ENCODE results near the gene OSBP.

DNA sequence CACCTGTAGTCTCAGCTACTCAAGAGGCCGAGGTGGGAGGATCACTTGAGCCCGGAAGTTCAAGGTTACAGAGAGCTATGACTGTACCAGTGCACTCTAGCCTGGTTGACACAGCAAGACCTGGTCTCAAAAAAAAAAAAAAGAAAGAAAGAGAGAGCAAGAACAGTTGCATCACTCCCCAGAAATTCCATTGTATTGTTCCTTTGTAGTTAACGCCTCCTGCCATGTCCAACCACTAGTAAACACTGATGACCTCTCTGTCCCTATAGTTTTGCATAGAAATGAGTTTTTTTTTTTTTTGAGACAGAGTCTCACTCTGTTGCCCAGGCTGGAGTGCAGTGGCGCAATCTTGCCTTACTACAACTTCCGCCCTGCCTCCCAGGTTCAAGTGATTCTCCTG is 42.5 kb upstream of the OSBP start:
- TF ChIP-seq CEBPB (IDR thresholded peaks at IDR 0.05; ENCODE audit: low read depth) = no peak
- no peak for TF ChIP-seq POLR2A (IDR thresholded peaks at IDR 0.05; ENCODE audit: borderline replicate concordance, extremely low read depth, insufficient read depth, insufficient read length)
- TF ChIP-seq, protein P1, sequence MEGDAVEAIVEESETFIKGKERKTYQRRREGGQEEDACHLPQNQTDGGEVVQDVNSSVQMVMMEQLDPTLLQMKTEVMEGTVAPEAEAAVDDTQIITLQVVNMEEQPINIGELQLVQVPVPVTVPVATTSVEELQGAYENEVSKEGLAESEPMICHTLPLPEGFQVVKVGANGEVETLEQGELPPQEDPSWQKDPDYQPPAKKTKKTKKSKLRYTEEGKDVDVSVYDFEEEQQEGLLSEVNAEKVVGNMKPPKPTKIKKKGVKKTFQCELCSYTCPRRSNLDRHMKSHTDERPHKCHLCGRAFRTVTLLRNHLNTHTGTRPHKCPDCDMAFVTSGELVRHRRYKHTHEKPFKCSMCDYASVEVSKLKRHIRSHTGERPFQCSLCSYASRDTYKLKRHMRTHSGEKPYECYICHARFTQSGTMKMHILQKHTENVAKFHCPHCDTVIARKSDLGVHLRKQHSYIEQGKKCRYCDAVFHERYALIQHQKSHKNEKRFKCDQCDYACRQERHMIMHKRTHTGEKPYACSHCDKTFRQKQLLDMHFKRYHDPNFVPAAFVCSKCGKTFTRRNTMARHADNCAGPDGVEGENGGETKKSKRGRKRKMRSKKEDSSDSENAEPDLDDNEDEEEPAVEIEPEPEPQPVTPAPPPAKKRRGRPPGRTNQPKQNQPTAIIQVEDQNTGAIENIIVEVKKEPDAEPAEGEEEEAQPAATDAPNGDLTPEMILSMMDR (IDR thresholded peaks at IDR 0.05 in 2 of 3, conservative IDR thresholded peaks at IDR 0.05 in 1 of 3; ENCODE audit: borderline replicate concordance in 1 of 3, insufficient read depth in 1 of 3, low read depth in 2 of 3, low read length in 2 of 3) = no peak
- no peak for TF ChIP-seq SP1 (IDR thresholded peaks at IDR 0.05; ENCODE audit: low read depth)
- TF ChIP-seq EZH2 (IDR thresholded peaks at IDR 0.05) = no peak
